Measurements from ENCODE around the gene TTLL12. TPM values are rescaled to one million over a fixed set of nuclear protein-coding genes. Genes with fewer than 3 reads are reported as not detected.
"Not testable (repeated sequence)": the region's sequence is repeated elsewhere in the genome, so short reads cannot be mapped to it uniquely, and the experiment has no call there.

Gene TTLL12
- total RNA-seq, 1 experiment from 2014 or later: 35.2 TPM

GRCh38 chr22:43154887-43155536 is 31.9 kb downstream of the TTLL12 start:
- DNase-seq (ENCODE audit: low spot score): no peak

DNA sequence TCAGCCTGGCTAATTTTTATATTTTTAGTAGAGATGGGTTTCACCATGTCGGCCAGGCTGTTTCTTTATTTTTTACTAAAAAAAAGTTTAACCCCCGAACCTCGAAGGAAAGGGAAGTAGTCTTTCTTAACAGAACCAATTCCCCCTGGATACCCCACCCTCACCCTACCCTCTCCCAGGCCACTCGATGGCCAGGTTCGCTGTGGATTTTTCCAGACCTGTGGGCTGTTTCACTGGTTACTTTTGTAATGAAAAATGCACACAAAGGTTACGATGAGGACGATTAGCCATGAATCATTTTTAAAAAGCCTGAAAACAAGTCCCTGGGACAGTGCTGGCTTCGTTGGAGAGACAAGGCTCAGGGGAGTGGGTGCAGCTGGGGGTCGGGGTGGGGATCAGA is 33.0 kb downstream of the TTLL12 start:
- no peak for DNase-seq (ENCODE audit: low spot score)

DNA sequence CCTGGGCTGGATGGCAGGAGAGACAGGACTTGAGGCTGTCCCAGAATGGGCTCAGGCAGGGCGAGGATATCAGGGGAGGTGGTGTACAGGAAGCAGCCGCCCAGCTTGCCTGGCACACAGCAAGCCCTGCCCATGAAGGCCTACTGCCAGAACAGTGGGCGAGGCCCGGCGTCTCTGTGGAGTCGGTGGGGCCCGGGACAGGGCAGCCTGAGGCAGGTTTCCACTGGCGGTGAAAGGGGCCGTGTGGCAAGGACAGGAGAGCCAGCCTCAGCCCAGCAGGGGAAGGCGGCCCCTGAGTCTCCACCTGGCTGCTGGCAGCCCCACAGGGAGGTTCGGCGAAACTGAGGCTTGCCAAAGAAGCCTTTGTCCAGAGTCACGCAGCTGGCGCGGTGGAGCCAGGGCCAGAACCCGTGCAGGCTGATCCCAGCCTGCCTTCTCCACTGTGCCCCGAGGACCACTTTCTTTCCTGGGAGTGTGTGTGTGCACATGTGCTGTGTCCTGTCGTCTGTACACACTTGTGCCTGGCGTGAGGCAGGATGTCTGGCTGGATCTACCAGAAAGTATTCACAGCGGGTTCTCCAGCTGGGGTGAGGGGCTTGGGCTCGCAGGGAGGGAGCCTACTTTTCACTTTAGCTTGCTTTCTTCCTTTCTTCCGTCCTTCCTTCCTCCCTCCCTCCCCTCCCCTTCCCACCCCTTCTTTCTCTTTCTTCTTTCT is 34.4 kb downstream of the TTLL12 start:
- peak; percentile 71 for DNase-seq (ENCODE audit: low spot score)

GRCh38 chr22:43152003-43152356 is 35.0 kb downstream of the TTLL12 start:
- no peak for DNase-seq (ENCODE audit: low spot score)

DNA sequence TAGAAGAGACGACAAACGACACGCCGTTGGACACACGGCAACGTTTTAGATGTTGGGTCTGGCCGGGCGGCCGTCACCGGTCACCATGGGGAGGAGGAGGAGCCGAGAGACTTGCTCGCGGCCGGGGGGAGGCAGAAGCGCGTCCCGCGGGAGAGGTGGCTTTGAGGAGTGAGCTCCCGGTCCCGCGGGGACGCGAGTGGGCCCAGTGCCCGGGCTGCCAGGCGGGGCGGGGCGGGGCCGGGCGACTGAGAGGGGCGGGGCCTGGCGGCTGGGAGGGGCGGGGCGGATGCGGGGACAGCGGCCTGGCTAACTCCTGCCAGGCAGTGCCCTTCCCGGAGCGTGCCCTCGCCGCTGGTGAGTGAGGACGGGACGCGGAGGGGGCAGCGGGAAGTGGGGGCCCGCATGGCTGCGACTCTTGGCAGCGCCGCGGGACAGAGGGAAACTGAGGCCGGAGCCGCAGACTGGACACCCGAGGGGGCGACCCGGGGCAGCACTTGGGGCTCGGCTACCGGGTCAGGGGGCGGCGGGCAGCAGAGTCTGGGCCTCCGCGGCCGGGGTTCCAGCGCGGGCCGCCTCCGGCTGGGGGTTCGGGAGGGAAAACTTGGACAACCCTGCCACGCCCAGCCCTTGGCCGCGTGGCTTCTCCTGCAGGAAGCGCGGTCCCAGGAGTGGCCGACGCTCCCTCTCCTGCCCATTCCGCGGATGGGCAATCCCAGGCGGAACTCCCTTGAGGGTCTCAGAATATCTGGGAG is 35.5 kb downstream of the TTLL12 start, which contains the start of gene TSPO:
Gene TSPO (plus strand): TSS at position 309 of the 752 bp plus-strand sequence. CDS start 7,680 bp downstream, outside the sequence.
- DNase-seq (ENCODE audit: low spot score): no peak

DNA sequence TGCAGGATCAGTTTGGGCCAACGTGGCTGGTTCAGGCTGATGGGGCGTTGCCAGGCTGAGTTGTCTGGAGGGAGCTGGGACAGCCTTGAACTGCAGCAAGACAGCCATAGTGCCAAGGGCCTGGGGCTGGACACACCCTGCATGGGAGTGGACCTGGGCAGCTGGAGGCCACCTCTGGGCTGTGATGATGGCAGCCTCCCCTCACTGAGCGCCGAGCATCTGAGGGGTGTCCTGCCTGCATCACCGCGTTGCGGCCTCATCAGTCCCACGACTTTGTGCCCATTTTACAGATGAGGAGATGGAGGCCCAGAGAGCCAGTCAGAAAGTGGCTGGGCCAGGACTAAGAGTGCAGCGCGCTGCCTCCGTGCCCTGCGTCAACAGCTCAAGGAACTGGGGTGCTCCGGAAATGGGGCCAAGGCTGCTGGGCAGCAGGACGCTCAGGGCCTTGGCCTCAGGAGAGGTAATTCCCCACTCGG is 36.2 kb downstream of the TTLL12 start:
- DNase-seq (ENCODE audit: low spot score): no peak

- no peak for DNase-seq (ENCODE audit: low spot score)
These were observed 38.4 kb downstream of the TTLL12 start for GRCh38 chr22:43148581-43148980.

- no peak for DNase-seq (ENCODE audit: low spot score)
These were observed 39.1 kb downstream of the TTLL12 start for GRCh38 chr22:43147821-43148220.

DNA sequence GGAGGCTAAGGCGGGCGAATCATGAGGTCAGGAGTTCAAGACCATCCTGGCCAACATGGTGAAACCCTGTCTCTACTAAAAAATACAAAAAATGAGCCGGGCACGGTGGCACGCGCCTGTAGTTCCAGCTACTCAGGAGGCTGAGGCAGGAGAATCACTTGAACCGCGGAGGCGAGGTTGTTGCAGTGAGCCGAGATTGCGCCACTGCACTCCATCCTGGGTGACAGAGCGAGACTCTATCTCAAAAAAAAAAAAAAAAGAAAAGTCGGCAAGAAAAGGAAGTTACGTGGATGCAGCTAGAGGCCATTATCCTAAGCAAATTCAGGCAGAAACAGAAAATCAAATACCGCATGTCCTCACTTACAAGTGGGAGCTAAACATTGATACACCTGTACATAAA is 40.6 kb downstream of the TTLL12 start:
- DNase-seq (ENCODE audit: low spot score): not testable (repeated sequence)

DNA sequence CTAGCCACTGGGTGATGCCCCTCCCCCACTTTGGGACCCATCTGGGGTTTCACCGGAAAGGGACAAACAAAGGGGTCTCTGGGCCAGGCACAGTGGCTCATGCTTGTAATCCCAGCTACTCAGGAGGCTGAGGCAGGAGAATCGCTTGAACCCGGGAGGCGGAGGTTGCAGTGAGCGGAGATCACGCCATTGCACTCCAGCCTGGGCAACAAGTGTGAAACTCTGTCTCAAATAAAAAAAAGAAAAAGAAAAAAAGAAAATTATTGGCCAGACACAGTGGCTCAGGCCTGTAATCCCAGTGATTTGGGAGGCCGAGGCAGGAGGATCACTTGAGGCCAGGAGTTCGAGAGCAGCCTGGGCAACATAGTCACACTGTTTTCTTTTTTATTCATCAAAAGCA is 41.6 kb downstream of the TTLL12 start:
- not testable (repeated sequence) for DNase-seq (ENCODE audit: low spot score)

- no peak for DNase-seq (ENCODE audit: low spot score)
These were observed 42.0 kb downstream of the TTLL12 start for GRCh38 chr22:43144949-43145348.

DNA sequence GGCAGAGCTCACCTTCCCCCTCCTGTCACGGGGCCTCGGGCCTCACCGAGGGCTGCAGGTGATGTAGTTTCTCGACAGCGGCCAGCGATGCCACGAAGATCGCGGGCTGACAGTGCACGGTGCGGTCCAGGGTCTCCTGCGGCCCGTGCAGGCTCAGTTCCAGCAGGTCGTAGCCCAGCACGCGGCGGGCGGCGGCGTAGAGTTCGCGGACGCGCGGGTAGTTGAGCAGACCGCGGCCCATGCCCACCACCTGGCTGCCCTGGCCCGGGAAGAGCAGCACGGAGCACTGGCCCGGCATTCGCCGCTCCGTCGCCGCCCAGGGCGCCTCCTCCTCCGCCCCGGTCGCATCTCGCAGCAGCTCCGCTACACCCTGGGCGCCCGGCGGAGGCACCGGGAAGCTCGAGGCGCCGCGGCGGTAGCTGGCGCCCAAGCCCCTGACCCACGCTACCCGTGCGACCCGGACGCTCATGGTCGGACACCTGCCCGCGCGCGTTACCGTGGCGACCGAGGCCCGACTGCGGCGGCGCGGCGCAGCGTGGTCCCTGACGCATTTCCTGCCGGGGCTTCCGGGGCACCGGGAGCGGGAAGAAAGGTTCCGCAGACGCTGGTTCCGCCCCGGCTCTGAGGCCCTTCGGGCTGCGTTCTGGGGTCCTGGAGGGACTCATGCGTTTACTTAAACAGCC is 43.9 kb downstream of the TTLL12 start, which contains the start of gene MCAT:
Gene MCAT (minus strand): TSS at position 519 of the 683 bp plus-strand sequence. CDS start 50 bp downstream, at position 469.
- DNase-seq (ENCODE audit: low spot score): peak; percentile 59

DNA sequence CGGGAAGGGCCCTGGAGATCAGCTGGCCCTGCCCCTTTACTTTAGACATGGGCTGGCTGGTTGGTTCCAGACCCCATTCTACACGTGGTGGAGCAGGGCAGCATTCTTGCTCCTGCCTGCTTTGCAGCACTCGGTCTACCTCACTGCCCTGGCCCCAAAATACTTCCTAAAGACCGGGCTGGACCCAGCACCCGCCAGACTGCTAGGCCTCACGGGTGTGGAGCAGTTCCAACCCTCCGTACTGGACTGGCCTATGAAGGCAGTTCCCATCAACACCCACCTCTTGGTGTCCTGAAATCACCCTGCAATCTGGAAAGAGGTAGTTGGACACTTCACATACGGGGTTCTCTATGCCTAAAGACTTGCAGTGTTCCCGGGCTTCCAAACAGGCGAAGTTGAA is 50.1 kb downstream of the TTLL12 start:
- DNase-seq (ENCODE audit: low spot score): no peak

GRCh38 chr22:43136255-43136654 is 50.7 kb downstream of the TTLL12 start:
- no peak for DNase-seq (ENCODE audit: low spot score)

- no peak for DNase-seq (ENCODE audit: low spot score)
These were observed 51.4 kb downstream of the TTLL12 start for GRCh38 chr22:43135565-43135964.

GRCh38 chr22:43134553-43134952 is 52.4 kb downstream of the TTLL12 start:
- no peak for DNase-seq (ENCODE audit: low spot score)

DNA sequence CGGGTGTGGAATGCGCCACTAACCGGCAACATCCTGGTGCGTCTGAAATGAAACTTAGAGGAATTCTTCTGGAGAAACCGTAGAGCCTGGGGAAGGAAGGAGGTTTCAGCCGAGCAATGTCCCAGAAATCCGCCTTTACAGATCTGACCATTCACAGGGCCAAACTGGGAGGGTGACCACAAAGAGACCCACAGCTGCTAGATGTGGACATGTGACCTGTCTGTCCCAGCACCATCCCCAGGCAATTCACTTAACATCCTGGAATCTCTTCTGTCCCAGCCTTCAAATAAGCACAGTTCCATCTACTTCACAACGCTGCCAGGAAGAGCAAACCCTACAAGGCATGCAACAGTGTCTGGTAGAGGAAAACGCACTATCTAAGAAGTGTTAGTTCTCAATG is 53.5 kb downstream of the TTLL12 start:
- DNase-seq (ENCODE audit: low spot score): no peak

DNA sequence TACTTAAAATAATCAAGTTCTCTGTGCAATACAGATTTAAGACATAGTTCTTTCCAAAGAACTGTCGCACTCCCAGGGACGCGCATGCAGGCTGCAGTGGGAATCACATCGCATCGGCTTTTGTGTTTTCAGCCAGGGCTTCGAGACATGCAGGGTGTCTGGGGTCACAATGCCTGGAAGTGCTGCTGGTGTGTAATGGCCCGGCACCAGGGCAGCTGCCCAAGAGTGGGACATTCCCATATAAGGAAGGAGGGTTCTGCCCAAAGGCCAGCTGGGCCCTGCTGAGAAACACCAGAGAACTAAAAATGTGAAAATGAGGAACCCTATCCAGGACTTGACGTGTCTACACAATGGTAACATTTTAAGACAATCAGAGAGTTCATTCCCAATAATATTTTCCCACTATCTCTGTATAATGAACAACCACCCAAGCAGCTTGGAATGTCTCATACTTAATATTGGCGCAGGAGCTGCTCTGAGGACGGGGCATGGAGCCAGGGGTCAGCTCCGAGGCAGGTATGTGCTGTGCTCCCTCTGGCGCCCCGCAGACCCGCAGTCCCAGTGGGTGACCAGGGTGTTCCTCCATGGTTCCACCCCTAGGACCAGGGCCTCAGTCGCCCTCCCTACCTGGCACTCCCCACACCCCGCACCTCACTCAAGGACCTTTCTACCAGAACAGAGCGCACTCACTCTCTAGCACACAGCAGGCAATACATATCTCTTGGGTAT is 55.0 kb downstream of the TTLL12 start:
- DNase-seq (ENCODE audit: low spot score): no peak

DNA sequence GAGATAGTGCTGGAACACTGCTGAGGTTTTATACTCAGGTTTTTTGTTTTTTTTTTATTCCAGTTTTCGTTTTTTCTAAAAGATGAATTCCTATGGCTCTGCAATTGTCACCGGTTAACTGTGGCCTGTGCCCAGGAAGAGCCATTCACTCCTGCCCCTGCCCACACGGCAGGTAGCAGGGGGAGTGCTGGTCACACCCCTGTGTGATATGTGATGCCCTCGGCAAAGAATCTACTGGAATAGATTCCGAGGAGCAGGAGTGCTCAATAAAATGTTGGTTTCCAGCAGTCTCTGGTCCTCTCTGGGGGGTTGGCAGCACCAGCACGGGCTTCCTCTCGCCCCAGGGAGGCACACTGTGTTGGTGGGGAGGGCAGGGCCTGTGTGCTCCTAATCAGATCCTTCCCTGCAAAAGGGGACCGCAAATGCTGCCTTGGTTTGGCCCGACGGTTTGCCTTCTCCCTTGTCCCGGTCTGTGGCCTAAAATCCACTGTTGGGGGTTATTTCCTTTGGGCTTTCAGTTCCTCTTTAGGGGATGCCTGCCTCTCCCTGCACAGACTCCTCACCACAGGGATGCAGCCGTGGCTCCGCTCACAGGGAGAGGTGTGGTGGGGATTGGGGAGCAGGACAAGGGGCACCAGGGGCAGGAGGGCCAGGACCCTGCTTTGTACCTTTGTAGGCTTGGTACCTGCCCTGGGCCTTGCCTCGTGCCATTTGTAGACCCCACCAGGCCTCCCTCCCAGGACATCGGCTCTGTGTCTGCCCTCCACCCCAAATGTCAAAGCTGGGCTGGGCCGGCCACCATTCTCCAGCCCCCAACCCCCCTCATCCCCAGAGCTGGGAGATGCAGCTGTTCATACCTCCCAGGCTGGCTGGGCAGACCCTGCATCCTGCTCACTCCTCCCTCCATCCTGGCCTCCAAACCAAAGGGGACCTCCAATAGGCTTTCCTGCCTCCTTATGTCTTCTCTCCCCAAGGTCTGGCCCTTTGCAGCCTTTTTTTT is 57.2 kb downstream of the TTLL12 start:
- DNase-seq (ENCODE audit: low spot score): no peak

DNA sequence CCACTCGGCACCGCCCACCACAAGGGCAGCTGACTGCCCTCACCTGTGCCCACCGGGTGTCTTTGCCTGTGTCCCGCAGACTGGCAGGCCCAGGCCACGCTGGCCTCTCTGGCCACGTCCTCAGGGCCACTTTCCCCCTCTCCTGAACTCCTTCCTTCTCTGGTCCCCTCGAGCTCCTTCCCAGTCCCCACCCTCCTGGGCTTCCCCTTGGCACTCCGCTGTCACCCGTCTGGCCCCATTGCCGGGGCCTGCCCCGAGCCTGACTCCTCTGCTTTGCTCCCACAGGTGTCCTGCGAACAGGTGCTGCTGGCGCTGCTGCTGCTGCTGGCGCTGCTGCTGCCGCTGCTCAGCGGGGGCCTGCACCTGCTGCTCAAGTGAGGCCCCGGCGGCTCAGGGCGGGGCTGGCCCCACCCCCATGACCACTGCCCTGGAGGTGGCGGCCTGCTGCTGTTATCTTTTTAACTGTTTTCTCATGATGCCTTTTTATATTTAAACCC is 58.0 kb downstream of the TTLL12 start:
- no peak for DNase-seq (ENCODE audit: low spot score)

All from H4 (cell line).